ENCODE measurements around the gene CUL3.

- TF ChIP-seq CTCF (IDR thresholded peaks at IDR 0.05; ENCODE audit: insufficient read depth, low read length, poor library complexity, severe bottlenecking) (no peak), EZH2phosphoT487 (conservative IDR thresholded peaks at IDR 0.05; ENCODE audit: low read length) (no peak)
Observed at GRCh38 chr2:224472827-224473226, 112.3 kb downstream of the CUL3 start.
